Keratinocyte (primary cell): ENCODE measurements around the gene ICAM2. TPM values are rescaled to one million over a fixed set of nuclear protein-coding genes. Genes with fewer than 3 reads are reported as not detected.

ENCODE experiments used
- DNase-seq: peaks from one replicate; pipeline ENCODE4 v3.0.0-alpha.2; 2011; ENCODE audit warnings: low read depth, missing footprints, low spot score
- FAIRE-seq: peaks from 2 replicates; lab custom pipeline; 2011; peaks lifted over from hg19 to GRCh38; lab: Jason Lieb, UNC
- H2AFZ ChIP-seq: 2 replicates; pipeline ENCODE4 v1.6.0; 2012; ENCODE audit warnings: low read length, control low read depth, inconsistent platforms; ENCODE audit not compliant: control insufficient read depth
- H3K27ac ChIP-seq: 2 replicates; pipeline ENCODE4 v1.5.1; 2011; ENCODE audit warnings: low read length; ENCODE audit not compliant: control insufficient read depth, insufficient read depth
- H3K27me3 ChIP-seq: 3 replicates; pipeline ENCODE4 v1.6.0; 2011; ENCODE audit warnings: low read length; ENCODE audit not compliant: control insufficient read depth, insufficient read depth; ENCODE audit errors: extremely low read depth
- H3K36me3 ChIP-seq, 2 experiments: 2 replicates in 1 of 2; 3 replicates in 1 of 2; pipeline ENCODE4 v1.5.1; 2011; ENCODE audit warnings: low read length in 2 of 2, mild to moderate bottlenecking in 1 of 2; ENCODE audit not compliant: control insufficient read depth in 2 of 2, insufficient read depth in 2 of 2; ENCODE audit errors: extremely low read depth in 1 of 2
- H3K4me1 ChIP-seq: 3 replicates; pipeline ENCODE4 v1.5.1; 2011; ENCODE audit warnings: low read length; ENCODE audit not compliant: control insufficient read depth, insufficient read depth; ENCODE audit errors: extremely low read depth
- H3K4me2 ChIP-seq: 3 replicates; pipeline ENCODE4 v1.6.0; 2011; ENCODE audit warnings: low read depth, low read length; ENCODE audit not compliant: control insufficient read depth, insufficient read depth; ENCODE audit errors: extremely low read depth
- H3K4me3 ChIP-seq, 3 experiments: fragments of 200-600 bp in 1 of 3; sonication (generic) in 1 of 3; 2 replicates in 2 of 3; 3 replicates in 1 of 3; pipeline ENCODE4 v1.5.1; 2011 to 2016; ENCODE audit warnings: low read length in 3 of 3, mild to moderate bottlenecking in 3 of 3, control low read depth in 2 of 3, inconsistent platforms in 1 of 3, low read depth in 1 of 3, mixed read lengths in 1 of 3, mixed run types in 1 of 3, moderate library complexity in 1 of 3; ENCODE audit not compliant: control insufficient read depth in 2 of 3, insufficient read depth in 2 of 3; ENCODE audit errors: extremely low read depth in 1 of 3
- H3K79me2 ChIP-seq: 2 replicates; pipeline ENCODE4 v1.6.0; 2012; ENCODE audit warnings: low read length; ENCODE audit not compliant: control insufficient read depth, insufficient read depth
- H3K9ac ChIP-seq: 3 replicates; pipeline ENCODE4 v1.6.0; 2011; ENCODE audit warnings: low read length; ENCODE audit not compliant: control insufficient read depth, insufficient read depth; ENCODE audit errors: extremely low read depth
- H3K9me1 ChIP-seq: 3 replicates; pipeline ENCODE4 v1.6.0; 2011; ENCODE audit warnings: low read length; ENCODE audit not compliant: control insufficient read depth, insufficient read depth; ENCODE audit errors: extremely low read depth
- H3K9me3 ChIP-seq: 2 replicates; pipeline ENCODE4 v1.5.1; 2012; ENCODE audit warnings: low read depth, low read length; ENCODE audit not compliant: control insufficient read depth
- H4K20me1 ChIP-seq: 3 replicates; pipeline ENCODE4 v1.6.0; 2011; ENCODE audit warnings: low read length; ENCODE audit not compliant: control insufficient read depth, insufficient read depth; ENCODE audit errors: extremely low read depth
- EZH2 ChIP-seq: IDR thresholded peaks from one replicate; pipeline ENCODE4 v1.6.1; 2012; ENCODE audit warnings: inconsistent platforms, mild to moderate bottlenecking, low read length, moderate library complexity
- dilution Hi-C: fragments of 300-500 bp; cut with MboI; formaldehyde crosslinking; loops from one replicate; pipeline ENCODE4 v1.7.0; 2020; ENCODE audit warnings: low sequenced_read_pairs; ENCODE audit not compliant: extremely low pct_ligation_motif_present
- polyA minus RNA-seq, 3 experiments: library from RNA; depleted of rRNA, polyadenylated mRNA; stranded (reverse); fragments of >200 nt; gene quantifications; 1 replicate in 1 of 3; 2 replicates in 1 of 3; 3 replicates in 1 of 3; pipeline ENCODE4 v1.2.3, GENCODE V29; 2011
- polyA plus RNA-seq, 5 experiments: library from polyadenylated mRNA; depleted of rRNA in 3 of 5; stranded (reverse) in 3 of 5; stranded (forward) in 1 of 5; unstranded in 1 of 5; fragments of >200 nt; gene quantifications; 1 replicate in 1 of 5; 2 replicates in 3 of 5; 3 replicates in 1 of 5; pipeline versions ENCODE4 v1.2.1 to v1.2.3, GENCODE V29; 2011 to 2012; ENCODE audit warnings: missing spikeins in 2 of 5, low read depth in 1 of 5, low replicate concordance in 1 of 5
- TF ChIP-seq, protein P1 (sequence below), 3 experiments: IDR thresholded peaks in 1 of 3; conservative IDR thresholded peaks in 1 of 3; optimal IDR thresholded peaks in 1 of 3; 2 replicates in 2 of 3; 3 replicates in 1 of 3; pipeline versions ENCODE3 to v1.5.1; 2011; ENCODE audit warnings: low read length in 3 of 3, mild to moderate bottlenecking in 3 of 3, moderate library complexity in 2 of 3, control low read depth in 1 of 3, inconsistent platforms in 1 of 3; ENCODE audit not compliant: insufficient read depth in 2 of 3; ENCODE audit errors: extremely low read depth in 1 of 3

The ICAM2 gene
- 0.09 to 0.21 TPM (median 0.16 TPM) in 3 replicates for polyA plus RNA-seq
- polyA plus RNA-seq (2011; ENCODE audit: low read depth), result not detected
- polyA plus RNA-seq (2011; cell fraction: cytosol; rRNA removed), result 0.09 and 0.12 TPM in 2 replicates
- 0.31 TPM in 1 of 2 replicates, not detected in the other for polyA plus RNA-seq (2011; cell fraction: nucleus; rRNA removed)
- polyA plus RNA-seq (2012; ENCODE audit: low replicate concordance), result 0.13 TPM in 1 of 2 replicates, not detected in the other
- 0.26 to 1.3 TPM in 2 of 3 replicates, not detected in the other for polyA minus RNA-seq
- polyA minus RNA-seq (2011; cell fraction: cytosol; rRNA and poly(A)+ RNA removed), result not detected
- 0.32 TPM in 1 of 2 replicates, not detected in the other for polyA minus RNA-seq (2011; cell fraction: nucleus; rRNA and poly(A)+ RNA removed)

DNA sequence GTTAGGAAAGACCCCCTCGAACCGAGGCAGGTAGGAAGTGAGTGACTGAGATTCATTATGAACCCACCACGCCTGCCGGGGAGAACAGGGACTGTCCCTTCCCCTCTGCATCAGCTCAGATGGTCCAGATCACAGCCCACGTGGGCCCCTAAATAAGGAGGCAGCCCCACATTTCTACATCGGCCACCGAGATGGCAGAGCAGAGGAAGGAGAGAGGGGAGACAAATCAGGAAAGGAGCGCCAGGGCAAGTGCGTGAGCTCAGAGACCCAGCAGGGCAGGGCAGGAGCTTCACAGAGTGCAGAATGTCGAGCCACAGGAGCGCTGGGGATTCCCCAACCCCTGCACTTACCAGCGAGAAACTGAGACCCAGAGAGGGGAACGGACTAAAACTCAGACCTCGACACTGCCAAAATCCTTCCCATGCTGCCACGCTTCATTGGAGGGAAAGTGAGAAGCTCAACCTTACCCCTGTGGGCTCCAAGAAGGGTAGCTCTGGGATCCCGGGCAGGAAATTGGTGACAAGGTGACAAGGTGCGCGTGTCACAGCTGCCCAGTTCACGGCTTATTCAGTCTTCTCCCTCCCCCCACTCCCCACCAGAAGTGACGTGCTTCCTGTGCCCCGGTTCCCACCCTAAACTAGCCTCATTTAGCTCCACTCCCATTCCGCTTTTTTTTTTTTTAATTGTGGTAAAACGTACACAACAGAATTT is at the start of gene ICAM2:
ICAM2 (minus strand) TSS at position 578 of the 711 bp plus-strand sequence. CDS start 13,942 bp downstream, outside the sequence.
- no peak within 1 kb of the TSS for H3K4me3 ChIP-seq
- no peaks in the 10 kb centered on the region for H3K79me2 ChIP-seq
- no peaks in the 10 kb centered on the region for H3K36me3 ChIP-seq
- no peak within 1 kb of the TSS for H2AFZ ChIP-seq
- no peaks in the 10 kb centered on the region for H4K20me1 ChIP-seq
- no peak for FAIRE-seq
- H3K9me3 ChIP-seq, result no peaks in the 10 kb centered on the region
- no peaks in the 10 kb centered on the region for H3K27me3 ChIP-seq
- no peaks in the 10 kb centered on the region for H3K4me1 ChIP-seq
- TF ChIP-seq, protein P1, sequence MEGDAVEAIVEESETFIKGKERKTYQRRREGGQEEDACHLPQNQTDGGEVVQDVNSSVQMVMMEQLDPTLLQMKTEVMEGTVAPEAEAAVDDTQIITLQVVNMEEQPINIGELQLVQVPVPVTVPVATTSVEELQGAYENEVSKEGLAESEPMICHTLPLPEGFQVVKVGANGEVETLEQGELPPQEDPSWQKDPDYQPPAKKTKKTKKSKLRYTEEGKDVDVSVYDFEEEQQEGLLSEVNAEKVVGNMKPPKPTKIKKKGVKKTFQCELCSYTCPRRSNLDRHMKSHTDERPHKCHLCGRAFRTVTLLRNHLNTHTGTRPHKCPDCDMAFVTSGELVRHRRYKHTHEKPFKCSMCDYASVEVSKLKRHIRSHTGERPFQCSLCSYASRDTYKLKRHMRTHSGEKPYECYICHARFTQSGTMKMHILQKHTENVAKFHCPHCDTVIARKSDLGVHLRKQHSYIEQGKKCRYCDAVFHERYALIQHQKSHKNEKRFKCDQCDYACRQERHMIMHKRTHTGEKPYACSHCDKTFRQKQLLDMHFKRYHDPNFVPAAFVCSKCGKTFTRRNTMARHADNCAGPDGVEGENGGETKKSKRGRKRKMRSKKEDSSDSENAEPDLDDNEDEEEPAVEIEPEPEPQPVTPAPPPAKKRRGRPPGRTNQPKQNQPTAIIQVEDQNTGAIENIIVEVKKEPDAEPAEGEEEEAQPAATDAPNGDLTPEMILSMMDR (optimal IDR thresholded peaks at IDR 0.05 in 1 of 3, IDR thresholded peaks at IDR 0.05 in 1 of 3, conservative IDR thresholded peaks at IDR 0.05 in 1 of 3; ENCODE audit: extremely low read depth in 1 of 3, insufficient read depth in 2 of 3, low read length in 3 of 3), result no peak
- no peak for TF ChIP-seq EZH2
- dilution Hi-C loops, result no loop called here
- H3K9ac ChIP-seq, result no peak within 1 kb of the TSS
- no peak within 1 kb of the TSS for H3K27ac ChIP-seq
- DNase-seq, result no peak
- H3K4me2 ChIP-seq, result no peak within 1 kb of the TSS
- no peaks in the 10 kb centered on the region for H3K9me1 ChIP-seq

DNA sequence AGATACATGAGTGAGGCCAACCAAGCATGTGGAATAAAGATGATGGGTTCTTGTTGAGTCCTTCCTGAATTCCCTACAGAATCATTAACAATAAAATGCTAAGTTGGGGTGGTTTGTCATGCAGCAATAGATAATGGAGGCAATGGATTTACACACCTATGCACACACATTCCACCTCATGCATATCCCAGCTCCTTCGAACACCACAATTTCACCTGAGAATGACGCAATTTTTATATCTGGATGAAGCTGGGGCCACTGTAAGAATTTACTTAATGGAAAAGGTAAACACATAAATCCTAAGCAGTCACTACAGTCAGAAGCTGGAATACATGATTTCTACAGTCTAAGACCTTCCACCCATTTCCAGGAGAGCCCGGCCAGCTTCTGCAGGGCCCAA is 49.8 kb upstream of the ICAM2 start:
- FAIRE-seq (no peak), DNase-seq (no peak)
- H3K27me3 ChIP-seq, result no peaks in the 10 kb centered on the region
- H3K9me3 ChIP-seq, result no peaks in the 10 kb centered on the region
- H3K4me2 ChIP-seq, result no peak overlapping the region
- peaks cover 2% of the 10 kb centered on the region for H3K4me1 ChIP-seq
- TF ChIP-seq, protein P1 (optimal IDR thresholded peaks at IDR 0.05 in 1 of 3, IDR thresholded peaks at IDR 0.05 in 1 of 3, conservative IDR thresholded peaks at IDR 0.05 in 1 of 3; ENCODE audit: extremely low read depth in 1 of 3, insufficient read depth in 2 of 3, low read length in 3 of 3), result no peak
- no peak for TF ChIP-seq EZH2
- dilution Hi-C loops, result no loop called here
- no peaks in the 10 kb centered on the region for H3K9me1 ChIP-seq
- no peak overlapping the region for H3K9ac ChIP-seq
- H3K36me3 ChIP-seq, result peaks cover 19 to 47% of the 10 kb centered on the region in 2 experiments
- no peaks in the 10 kb centered on the region for H4K20me1 ChIP-seq
- H3K27ac ChIP-seq, result no peak overlapping the region
- no peak overlapping the region for H3K4me3 ChIP-seq
- no peaks in the 10 kb centered on the region for H3K79me2 ChIP-seq
- H2AFZ ChIP-seq, result no peak overlapping the region
